Retina (tissue), 1 donor: ENCODE measurements around the gene CACNB4.

Experiments used
- DNase-seq: peaks from one replicate; pipeline ENCODE4 v3.0.0-alpha.2; 2016

The CACNB4 gene

DNA sequence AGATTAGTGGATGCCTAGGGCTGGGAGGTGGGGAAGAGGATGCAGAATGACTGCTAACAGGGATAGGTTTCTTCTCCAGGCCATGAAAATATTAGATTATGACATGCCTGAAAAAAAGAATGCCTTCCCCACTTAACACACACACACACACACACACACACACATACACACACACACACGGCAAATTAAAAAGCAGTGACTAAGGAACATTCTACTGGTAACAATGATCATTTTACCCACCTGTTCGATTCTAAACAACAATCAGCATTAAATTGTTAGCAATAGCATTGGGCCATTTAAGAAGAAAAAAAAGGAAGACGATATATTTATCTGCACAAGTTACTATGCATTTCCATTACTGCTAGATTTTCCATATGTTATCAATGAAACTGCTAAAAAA lies 10.8 kb downstream of the CACNB4 start:
- no peak for DNase-seq

DNA sequence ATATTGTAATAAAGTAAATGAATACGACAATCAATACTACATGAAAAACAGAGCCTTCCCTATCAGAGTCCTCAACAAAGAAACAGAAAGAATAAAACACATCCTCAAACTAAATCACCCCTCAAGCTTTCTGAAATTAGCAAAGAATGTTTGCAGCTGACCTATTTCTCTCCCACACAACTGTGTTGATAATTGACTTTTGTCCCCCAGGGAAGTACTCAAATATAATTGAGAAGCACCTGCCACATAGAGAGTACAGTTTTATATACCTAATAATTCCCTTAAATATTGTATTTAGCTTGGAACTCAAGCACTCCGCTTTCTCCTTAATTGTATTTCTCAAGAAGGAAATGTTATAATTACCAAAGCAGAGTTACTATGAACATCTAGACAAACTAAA lies 12.6 kb downstream of the CACNB4 start:
- DNase-seq, result no peak

DNA sequence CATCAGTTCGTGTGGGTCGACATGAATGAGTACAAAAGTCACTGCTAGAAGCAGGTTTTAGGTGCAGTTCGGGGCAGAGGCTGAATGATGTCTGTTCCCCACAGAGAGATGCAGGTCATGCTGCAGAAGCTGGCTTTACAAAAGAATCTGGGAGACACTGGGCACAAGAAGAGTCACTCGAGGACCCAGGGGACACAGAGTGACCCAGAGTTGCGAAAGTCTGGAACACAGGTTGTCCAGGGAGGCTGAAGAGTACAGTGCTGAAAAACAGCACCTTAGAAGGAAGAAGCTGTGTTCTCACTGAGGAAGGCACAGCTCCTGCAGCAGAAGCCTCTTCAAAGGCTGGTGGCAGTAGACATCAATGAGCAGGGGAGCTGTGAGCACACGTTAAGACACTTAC lies 14.8 kb downstream of the CACNB4 start:
- DNase-seq, result peak; percentile 15

DNA sequence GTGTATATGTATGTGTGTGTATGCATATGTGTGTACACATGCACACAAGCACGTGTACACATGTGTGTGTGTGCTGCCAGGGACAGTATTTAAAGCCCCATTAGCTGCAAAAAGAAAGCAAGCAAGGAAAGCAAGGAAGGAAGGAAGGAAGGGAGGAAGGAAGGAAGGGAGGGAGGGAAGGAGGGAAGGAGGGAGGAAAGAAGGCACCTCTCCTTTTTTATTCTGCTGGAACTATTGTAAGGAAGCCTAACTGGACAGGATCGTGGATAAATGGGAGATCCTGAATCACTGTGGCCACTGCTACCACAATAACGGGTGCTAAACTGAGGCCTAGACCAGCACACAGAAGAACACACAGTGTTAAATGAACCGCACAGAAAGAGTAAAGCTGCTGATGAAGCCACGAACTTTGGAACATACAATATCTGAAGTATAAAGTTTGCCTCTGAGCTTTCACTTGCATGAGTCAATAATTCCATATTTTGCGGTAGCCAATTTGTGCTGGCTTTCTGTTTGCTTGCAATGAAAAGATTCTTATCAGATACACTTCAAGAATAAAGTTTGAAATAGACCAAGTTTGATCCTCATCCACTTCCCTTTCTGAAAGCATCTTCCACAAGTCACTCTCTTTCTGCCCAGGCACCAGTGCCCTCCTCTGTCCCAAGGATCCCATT lies 15.5 kb downstream of the CACNB4 start:
- DNase-seq, result no peak

DNA sequence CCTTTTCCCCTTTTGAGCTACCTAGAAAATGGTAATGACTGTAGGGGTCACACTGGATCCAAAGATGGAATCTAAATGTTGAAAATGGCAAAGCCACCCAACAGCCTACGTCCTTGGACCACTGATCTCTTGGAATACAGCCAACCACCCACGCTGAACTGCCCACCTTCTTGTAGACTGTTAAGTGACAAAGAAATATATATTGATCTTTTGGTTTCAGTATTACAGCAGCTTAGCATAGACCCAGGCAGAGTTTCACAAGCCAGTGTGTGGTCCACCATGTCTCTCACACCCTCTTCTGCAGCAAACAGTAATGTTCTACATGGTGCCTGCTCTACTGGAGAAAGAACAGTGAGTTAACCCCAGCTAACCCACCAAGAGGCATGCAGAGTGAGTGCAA lies 20.2 kb downstream of the CACNB4 start:
- DNase-seq, result no peak

DNA sequence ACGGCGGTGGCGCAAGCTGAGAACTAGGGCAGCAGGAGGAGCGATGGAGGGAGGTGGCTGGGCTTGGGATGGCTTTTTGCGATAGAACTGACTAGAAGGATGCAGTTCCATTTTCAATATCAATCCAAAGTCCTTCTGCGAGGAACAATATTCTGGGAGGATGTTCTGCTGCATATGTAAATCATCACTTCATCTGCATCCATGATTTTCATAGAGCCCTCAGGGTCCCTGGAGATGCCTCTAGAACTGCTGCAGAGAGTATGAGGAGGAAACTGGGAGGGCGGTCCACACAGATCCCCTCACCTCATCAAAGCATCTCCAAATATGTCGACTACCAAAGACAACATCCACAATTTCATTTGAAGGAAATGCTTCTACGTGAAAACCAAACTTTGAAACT lies 20.8 kb downstream of the CACNB4 start:
- no peak for DNase-seq

DNA sequence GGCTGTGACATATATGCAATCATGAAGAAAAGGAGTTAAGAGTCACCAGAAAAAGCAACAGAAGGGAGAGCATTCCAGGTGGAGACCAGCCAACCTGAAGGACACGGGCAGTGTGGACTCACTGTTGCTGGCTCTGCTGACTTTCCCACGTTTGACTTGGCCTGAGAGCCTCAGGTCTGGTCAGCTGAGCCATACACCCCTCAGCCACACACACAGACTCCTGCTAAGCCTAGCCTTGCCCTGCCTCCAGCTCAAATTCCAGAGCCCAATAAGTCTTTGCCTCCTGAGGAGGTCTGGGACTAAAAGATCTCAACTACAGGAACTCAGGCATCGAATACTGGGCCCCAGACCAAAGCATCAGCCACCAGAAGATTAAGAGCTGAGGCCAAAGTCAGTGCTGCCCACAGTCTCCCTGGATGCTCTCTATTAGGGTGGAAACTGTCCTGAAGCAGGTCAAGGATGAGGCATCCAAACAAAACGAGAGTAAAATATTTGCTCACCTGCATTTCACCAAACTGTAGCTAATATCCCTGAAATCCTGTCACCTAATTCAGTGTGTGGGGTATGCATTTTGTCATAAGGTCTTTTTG lies 23.3 kb downstream of the CACNB4 start:
- DNase-seq, result no peak

DNA sequence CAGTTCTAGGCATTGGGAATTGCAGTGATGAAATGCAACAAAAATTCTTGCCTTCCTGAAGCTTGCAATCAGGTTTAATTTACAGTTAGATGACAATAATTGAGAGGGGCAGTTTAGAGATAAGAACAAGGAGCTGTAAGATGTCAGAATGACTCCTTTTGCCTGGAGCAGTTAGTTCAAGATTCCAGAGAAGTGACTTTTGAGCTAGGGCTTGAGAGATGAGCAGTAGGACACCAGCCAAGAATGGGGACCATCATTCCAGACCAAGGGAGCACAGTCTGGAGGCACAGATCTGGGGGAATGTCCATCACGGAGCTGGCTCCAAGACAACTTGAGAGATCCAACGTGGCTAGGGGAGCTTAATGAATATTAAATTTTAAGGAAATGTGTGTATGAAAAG lies 26.8 kb downstream of the CACNB4 start:
- DNase-seq, result no peak

DNA sequence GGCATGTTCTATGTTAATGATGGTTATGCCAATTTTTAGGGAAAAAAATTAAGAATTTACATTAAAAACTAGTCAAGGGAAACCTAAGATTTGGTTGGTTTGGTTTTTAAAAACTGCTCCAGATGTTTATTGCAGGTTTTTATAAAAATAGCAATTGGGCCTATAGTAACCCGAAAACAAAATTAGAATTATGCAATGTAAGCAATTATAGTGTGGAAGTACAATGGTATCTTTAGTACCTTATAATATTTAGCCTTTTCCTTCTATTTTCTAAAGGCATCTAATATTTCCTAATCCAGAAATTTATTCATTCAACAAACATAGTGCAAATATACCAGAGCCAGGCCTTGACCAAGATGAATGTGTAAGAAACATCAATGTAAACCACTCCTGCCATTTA lies 27.3 kb downstream of the CACNB4 start:
- DNase-seq, result no peak

DNA sequence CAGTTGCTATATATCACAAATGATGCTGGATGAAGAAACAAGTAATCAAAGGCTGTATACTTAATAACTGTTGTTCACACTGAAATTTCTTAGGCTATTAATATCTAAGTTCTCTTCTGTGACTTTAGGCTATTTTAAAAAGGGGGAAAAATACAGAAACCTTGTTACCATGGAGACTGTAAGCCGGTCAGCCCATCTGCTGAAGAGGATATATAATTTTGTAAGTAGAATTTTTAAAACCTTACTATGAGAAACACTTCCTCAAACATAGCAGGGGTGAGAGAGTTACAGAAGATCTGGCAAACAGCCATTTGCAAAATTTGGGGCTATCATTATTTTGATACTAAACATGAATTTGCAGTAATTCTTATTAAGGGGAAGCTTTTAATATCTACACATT lies 27.8 kb downstream of the CACNB4 start:
- DNase-seq, result no peak

DNA sequence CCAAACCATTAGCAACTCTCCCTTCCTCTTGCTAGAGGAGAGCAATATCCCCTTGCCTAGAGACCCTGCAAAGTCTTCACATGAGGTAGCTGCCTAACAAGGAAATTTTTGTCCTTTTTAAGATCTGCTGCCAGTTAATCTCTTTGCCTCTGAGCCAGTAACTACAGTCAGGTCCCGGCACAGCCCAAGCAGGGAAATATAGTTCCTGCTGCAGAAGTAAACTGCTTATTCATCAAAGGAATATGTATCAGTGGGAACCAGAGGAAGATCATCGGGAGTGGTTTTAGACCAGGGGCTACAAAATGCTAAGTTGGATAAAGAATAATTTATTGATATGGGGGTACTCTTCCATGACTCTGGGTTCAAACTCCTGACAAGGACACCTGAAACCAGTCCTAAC lies 30.6 kb downstream of the CACNB4 start:
- DNase-seq, result no peak

DNA sequence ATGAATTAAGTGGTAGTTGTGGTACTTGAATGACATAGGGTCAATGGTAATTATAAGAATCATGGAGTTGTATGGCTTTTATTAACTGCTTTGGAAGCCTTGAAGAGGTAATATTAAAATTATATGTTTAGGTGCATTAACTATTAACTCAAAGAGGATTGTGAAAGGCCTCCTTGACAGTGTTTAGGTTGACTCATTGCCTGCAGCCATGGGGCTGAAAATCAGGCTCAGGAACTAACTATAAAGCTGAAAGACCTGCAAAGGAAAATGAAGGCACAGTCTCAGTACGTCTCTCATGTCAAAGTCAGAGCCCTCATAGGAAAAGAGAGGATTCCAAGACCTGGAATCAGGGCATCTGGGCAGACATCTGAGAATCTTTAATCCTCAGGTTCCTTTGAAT lies 31.0 kb downstream of the CACNB4 start:
- no peak for DNase-seq

DNA sequence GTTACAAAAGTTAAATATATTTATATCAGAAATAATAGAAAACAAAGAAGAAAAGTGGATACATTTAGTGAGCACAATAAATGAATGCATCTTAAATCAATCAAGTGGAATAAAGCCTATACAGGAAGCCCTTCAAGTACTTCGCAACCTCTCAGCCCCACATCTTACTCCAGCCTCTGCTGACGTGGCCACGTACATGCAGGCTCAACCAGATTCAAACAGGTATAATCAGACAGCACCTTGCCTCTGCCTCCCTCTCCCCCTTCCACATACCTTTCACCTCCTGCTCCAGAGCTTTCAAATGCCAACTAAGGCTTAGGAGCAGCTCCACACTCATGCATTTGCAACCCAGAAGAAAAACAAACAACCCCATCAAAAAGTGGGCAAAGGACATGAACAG lies 32.9 kb downstream of the CACNB4 start:
- DNase-seq, result no peak

DNA sequence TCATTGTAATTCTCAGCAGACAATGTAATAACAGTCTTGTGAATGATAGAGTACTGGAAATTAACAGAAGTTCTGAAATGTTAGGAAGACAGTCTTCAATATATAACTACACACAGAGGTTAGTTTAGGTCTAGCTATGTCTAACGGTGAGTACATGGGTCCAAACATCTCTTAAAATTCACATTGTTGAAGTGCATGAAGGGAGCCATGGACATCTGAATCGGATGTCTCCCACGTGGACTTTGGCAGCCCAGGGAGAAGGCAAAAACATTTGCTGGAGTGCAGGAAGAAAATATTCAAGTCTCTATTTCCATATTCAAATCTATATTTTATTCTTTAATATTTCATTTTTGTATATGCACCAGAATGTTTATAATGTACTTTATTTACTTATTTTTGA lies 34.8 kb downstream of the CACNB4 start:
- DNase-seq, result no peak

DNA sequence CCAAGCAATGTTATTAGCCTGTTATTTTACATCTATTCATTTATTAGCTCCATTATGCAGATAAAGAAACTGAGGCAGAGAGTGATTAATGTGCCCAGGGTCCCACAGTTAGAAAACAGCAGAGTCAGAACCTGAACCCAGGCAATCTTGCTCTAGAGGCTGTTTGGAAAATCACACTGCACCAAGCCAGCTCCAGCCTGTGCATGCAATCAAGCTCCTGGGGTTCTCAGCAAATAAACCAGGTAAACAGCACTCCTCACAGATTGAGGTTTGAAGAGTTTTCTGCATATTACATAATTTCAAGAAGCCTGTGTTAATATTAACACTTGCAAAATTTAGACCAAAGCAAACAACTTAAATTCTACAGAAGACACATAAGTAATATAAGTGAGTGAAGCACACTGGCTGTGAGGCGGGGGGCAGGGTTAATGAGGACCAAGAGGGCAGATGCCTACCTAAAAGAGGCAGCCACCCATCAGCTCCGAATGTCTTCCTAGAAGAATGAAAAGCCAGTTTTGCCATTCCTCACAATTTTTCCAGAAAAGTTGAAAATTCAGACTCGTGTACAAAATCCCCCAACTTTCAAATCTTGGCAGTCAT lies 35.4 kb downstream of the CACNB4 start:
- no peak for DNase-seq

DNA sequence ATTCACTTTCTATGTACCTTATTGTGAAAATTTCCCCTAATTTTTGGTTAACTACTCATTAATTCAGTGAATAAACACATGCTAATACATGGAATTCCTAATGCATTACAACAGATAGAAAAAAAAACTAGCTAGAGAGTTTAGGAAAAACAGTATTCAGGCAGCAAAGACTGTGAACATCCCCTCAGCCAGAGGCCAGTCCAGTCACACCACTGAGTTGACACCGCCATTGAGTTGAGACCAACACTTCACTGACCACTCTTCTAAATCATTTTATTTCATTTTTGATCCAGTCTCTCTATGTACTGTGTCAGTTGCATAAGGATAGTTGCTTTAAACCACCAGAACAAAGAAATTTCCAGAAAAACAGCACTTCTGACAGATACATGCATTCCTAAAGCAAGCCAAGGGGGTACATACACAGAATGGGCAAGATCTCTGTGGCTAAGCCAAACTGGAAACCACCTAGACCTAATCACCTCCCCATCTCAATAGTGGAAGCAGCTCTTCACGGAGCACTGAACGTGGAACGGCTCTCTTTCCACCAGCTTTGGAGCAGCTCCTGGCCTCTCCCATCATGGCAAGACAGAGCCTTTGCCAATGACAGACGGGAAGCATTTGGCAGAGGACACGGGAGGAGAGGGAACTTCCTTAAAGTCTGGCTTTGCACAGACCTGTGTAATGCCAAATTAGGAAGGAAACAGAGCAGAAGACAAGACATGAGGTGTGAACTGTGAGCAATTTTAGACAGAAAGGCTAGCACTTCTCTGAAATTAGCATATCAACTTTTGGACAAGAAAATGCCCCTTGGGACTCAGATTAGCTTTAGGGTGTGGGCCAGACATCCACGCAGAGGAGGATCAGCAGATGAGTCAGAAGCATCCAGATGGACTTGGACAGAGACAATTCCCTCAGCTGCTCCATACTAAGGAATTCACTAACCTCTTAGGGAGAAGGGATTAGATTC lies 36.4 kb downstream of the CACNB4 start:
- no peak for DNase-seq

DNA sequence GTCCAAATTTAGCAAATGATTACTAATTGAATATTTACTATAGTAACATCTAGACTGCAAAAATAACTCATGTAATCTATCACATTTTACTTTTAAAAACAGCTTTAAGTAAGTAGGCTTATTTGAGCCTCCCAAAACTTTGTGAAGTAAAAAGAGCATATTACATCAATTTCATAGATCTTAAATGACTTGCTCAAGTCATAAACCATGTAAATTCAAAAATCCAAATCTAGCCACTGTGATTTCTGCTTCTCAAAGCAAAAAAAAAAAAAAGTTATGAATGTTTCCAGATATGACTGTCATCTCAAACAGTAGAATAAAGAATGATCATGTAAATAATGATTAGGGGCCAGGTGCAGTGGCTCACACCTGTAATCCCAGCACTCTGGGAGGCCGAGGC lies 37.5 kb downstream of the CACNB4 start:
- DNase-seq, result no peak

DNA sequence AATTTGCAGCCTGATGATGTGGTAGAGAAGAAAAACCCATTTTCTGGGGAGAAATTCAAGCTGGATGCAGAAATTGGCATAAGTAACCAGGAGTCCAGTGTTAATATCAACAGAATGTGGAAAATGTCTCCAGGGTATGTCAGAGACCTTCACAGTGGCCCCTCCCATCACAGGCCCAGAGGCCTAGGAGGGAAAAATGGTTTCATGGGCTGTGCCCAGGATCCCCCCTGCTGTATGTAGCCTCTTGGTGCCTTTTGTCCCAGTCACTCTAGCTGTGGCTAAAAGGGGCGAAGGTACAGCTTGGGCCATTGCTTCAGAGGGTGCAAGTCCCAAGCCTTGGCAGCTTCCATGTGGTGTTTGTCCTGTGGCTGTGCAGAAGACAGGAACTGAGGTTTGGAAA lies 40.2 kb downstream of the CACNB4 start:
- DNase-seq, result no peak

DNA sequence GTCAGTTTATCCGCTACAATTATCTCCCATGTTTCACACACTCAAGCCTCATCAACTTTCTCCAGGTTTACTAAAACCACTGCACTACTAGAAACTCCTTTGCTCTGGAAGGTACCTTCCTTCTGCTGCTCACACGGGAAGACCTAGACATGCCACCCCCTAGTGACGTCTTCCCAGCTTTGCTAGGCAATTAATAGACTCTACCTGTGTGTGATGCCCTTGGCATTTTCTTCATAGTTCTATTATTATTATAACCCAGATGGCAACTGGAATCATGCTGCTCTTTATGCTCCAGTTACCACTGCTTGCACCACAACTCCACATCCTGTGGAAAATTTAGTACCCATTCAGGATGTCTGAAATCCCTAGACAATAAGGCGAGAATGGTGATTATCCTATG lies 42.4 kb downstream of the CACNB4 start:
- DNase-seq, result no peak

DNA sequence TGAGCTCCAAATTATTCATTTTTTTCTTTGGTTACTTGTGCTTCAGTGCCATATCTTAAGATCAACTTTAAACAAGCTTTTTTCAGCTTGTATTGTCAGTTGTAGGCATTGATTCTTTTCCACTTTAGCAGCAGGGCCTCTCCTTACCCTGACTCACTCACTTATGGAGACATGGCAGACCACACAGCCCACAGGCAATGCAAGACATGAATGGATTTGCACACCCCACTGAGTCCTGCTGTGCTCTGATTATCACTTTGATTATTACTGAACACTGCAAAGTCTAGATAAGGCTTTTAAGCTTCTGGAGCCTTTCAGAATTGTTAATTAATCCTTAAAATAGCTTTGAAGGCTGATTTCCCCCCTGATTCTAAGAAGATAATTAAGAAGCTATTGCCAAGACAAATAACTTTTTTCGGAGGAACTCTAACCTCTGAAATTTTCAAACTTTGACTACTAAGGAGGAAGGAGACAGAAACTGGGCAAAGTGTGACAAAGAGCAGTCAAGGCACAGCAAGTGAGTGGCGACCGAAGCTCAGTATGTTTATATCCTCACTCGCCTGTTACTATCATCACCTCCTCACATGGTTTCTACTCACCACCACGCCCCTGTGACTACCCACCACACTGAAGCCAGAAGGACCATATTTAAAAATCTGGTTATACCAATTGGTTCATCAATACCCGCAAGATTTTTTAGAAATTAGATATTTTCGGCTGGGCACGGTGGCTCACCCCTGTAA lies 43.3 kb downstream of the CACNB4 start:
- no peak for DNase-seq

DNA sequence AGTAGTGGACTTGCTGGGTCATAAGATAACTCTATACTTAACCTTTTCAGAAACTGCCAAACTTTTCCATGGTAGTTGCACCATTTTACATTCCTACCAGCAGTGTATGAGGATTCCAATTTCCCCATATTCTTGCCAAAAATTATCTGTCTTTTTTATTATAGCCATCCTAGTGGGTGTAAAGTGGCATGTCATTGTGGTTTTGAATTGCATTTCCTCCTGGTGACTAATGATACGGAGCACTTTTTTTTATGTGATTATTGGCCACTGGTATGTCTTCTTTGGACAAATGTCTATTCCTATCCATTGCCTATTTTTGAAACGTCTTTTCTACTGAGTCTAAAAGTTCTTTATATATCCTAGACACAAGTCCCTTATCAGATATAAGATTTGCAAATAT lies 44.3 kb downstream of the CACNB4 start:
- no peak for DNase-seq

DNA sequence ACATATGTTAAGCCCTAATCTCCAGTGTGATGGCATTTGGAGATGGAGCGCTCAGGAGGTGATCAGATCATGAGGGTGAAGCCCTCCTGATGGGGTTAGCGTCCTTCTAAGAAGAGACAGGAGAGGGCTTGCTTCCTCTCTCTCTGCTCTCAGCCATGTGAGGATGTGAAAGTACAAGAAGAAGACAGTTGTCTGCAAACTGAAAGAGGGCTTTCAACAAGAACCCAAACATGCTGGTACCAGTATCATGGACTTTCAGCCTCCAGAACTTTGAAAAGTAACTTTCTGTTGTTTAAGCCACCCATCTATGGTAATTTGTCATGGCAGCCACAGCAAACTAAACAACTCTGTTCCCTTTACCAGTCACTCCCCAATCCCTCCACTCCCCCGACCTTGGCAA lies 47.4 kb downstream of the CACNB4 start:
- DNase-seq, result no peak

DNA sequence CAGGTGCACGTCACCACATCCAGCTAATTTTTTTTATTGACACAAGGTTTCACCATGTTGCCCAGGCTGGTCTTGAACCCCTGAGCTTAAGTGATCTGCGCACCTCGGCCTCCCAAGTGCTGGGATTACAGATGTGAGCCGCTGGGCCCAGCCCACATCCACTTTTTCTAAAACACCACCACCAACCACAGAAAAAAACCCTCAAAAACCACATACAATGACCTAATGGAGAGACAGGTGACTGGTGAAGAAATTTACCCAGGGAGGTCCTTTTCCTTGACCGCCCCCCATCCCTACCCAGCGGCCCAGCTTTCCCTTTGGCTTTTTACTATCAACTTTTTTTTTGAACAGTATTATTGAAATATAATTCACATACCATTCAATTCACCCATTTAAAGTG lies 47.9 kb downstream of the CACNB4 start:
- DNase-seq, result no peak
